Measurements from ENCODE around the gene KRT10.

Gene KRT10

DNA sequence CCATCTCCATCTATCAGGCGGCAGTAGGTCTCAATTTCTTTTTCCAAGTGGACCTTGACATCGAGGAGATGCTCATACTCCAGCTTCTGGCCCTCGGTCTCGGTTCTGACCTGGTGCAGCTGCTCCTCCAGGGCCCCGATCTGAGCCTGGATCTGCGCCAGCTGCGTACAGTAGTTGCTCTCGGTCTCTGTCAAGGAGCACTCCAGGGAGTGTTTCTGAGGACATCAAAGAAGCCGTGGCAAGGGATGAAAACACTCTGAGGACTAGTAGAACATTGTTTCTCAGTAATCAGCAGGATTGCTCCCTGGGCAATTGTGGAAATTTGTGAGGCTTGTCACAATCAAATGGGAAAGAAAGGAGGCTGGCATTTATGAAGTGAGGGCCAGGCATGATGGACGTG is 28.6 kb downstream of the KRT10 start:
- peaks cover 0 to 51% (median 0%) of the 10 kb centered on the region in 3 experiments for H3K27me3 ChIP-seq (ENCODE audit: control insufficient read depth in 3 of 3, insufficient read depth in 3 of 3, low read depth in 1 of 3, low read length in 3 of 3)
- H3K9ac ChIP-seq (ENCODE audit: low read depth, low read length, poor library complexity): no peak overlapping the region
- no peaks in the 10 kb centered on the region for H3K36me3 ChIP-seq (replicated peaks in 1 of 2; ENCODE audit: control insufficient read depth in 2 of 2, insufficient read depth in 2 of 2, low read length in 2 of 2)
- H2BK5ac ChIP-seq (ENCODE audit: low read length): no peak overlapping the region
- H2BK12ac ChIP-seq (ENCODE audit: low read length): no peak overlapping the region
- H3K79me1 ChIP-seq (ENCODE audit: low read depth, low read length): no peaks in the 10 kb centered on the region
- H2BK120ac ChIP-seq (ENCODE audit: low read depth, low read length): no peak overlapping the region
- WGBS, 2 donors (ENCODE audit: extremely low coverage in 2 of 2, insufficient read length in 2 of 2, insufficient replicate concordance in 1 of 2): no CpG with 5 or more reads among the region's 10 CpGs
- H3K23ac ChIP-seq (ENCODE audit: low read depth, low read length, poor library complexity): no peak overlapping the region
- no peak overlapping the region for H2AK5ac ChIP-seq (ENCODE audit: low read depth, low read length)
- no peak overlapping the region for H3K27ac ChIP-seq (replicated peaks; ENCODE audit: low read length)
- H3K4me3 ChIP-seq (ENCODE audit: low read length in 2 of 2): no peak overlapping the region
- no peak overlapping the region for H4K8ac ChIP-seq (ENCODE audit: low read depth, low read length)
- no peaks in the 10 kb centered on the region for H3K9me3 ChIP-seq (replicated peaks in 1 of 2; ENCODE audit: control insufficient read depth in 2 of 2, insufficient read depth in 1 of 2, low read depth in 1 of 2, low read length in 2 of 2)
- H3K4me2 ChIP-seq (ENCODE audit: insufficient read depth, low read length, poor library complexity, severe bottlenecking): no peak overlapping the region
- no peak overlapping the region for H3K14ac ChIP-seq (ENCODE audit: low read length)
- H3K4ac ChIP-seq (ENCODE audit: low read length): no peak overlapping the region
- no peak overlapping the region for H4K91ac ChIP-seq (ENCODE audit: low read depth, low read length, poor library complexity)
- H2AFZ ChIP-seq (ENCODE audit: low read length): no peak overlapping the region
- no peak for DNase-seq (ENCODE audit: low spot score)
- no peaks in the 10 kb centered on the region for H3K4me1 ChIP-seq (ENCODE audit: control insufficient read depth in 2 of 2, insufficient read depth in 1 of 2, low read depth in 1 of 2, low read length in 2 of 2)
- no peak overlapping the region for H2BK15ac ChIP-seq (ENCODE audit: low read length)
- no peak overlapping the region for H3K18ac ChIP-seq (ENCODE audit: low read length)

DNA sequence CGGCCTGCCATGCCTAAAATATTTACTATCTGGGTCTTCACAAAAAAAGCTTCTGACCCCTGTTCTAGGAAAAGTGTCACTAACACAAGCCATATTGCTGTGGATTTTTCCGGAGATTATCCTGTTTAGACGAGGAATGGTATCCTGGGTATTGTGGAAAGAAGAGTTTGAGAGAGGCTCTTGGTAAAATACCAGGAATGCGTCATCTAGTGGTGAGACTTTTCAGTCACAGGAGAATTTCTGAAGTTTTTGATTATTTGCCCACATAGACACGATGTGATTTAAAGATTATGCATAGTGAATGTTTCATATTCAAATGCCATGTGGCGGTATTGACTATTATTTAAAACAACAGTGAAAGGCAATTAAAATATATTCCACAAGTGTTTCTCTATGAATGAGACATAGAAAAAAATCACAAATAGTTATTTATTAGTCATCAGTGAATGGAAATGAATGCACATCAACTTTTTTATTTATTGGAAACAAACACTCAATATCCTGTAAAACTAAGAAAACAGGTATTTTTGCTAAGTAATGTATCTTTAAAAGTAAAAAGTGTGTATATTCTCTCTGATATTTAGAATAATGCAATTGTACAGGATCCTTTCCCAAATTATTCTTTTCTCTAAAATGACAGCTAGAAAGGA is 30.5 kb downstream of the KRT10 start:
- H3K79me1 ChIP-seq (ENCODE audit: low read depth, low read length): no peaks in the 10 kb centered on the region
- H3K27ac ChIP-seq (replicated peaks; ENCODE audit: low read length): no peak overlapping the region
- H3K23ac ChIP-seq (ENCODE audit: low read depth, low read length, poor library complexity): no peak overlapping the region
- no peak overlapping the region for H3K18ac ChIP-seq (ENCODE audit: low read length)
- no peak overlapping the region for H3K4me3 ChIP-seq (ENCODE audit: low read length in 2 of 2)
- peaks cover 0 to 38% (median 0%) of the 10 kb centered on the region in 3 experiments for H3K27me3 ChIP-seq (ENCODE audit: control insufficient read depth in 3 of 3, insufficient read depth in 3 of 3, low read depth in 1 of 3, low read length in 3 of 3)
- H3K9me3 ChIP-seq (replicated peaks in 1 of 2; ENCODE audit: control insufficient read depth in 2 of 2, insufficient read depth in 1 of 2, low read depth in 1 of 2, low read length in 2 of 2): no peaks in the 10 kb centered on the region
- H2BK120ac ChIP-seq (ENCODE audit: low read depth, low read length): no peak overlapping the region
- H3K9ac ChIP-seq (ENCODE audit: low read depth, low read length, poor library complexity): no peak overlapping the region
- H2BK15ac ChIP-seq (ENCODE audit: low read length): no peak overlapping the region
- no peak overlapping the region for H3K14ac ChIP-seq (ENCODE audit: low read length)
- DNase-seq (ENCODE audit: low spot score): peak; percentile 29
- no peak overlapping the region for H4K91ac ChIP-seq (ENCODE audit: low read depth, low read length, poor library complexity)
- H3K4ac ChIP-seq (ENCODE audit: low read length): no peak overlapping the region
- no CpG with 5 or more reads among the region's 6 CpGs for WGBS, 2 donors (ENCODE audit: extremely low coverage in 2 of 2, insufficient read length in 2 of 2, insufficient replicate concordance in 1 of 2)
- H2BK12ac ChIP-seq (ENCODE audit: low read length): no peak overlapping the region
- H2BK5ac ChIP-seq (ENCODE audit: low read length): no peak overlapping the region
- H4K8ac ChIP-seq (ENCODE audit: low read depth, low read length): no peak overlapping the region
- H3K4me2 ChIP-seq (ENCODE audit: insufficient read depth, low read length, poor library complexity, severe bottlenecking): no peak overlapping the region
- no peaks in the 10 kb centered on the region for H3K36me3 ChIP-seq (replicated peaks in 1 of 2; ENCODE audit: control insufficient read depth in 2 of 2, insufficient read depth in 2 of 2, low read length in 2 of 2)
- no peak overlapping the region for H2AK5ac ChIP-seq (ENCODE audit: low read depth, low read length)
- no peaks in the 10 kb centered on the region for H3K4me1 ChIP-seq (ENCODE audit: control insufficient read depth in 2 of 2, insufficient read depth in 1 of 2, low read depth in 1 of 2, low read length in 2 of 2)
- H2AFZ ChIP-seq (ENCODE audit: low read length): no peak overlapping the region

GRCh38 chr17:40791111-40791510 is 31.3 kb downstream of the KRT10 start:
- no peaks in the 10 kb centered on the region for H3K4me1 ChIP-seq (ENCODE audit: control insufficient read depth in 2 of 2, insufficient read depth in 1 of 2, low read depth in 1 of 2, low read length in 2 of 2)
- no peak for DNase-seq (ENCODE audit: low spot score)
- no peak overlapping the region for H2AK5ac ChIP-seq (ENCODE audit: low read depth, low read length)
- H2BK5ac ChIP-seq (ENCODE audit: low read length): no peak overlapping the region
- H2AFZ ChIP-seq (ENCODE audit: low read length): no peak overlapping the region
- no peak overlapping the region for H2BK12ac ChIP-seq (ENCODE audit: low read length)
- no peak overlapping the region for H3K27ac ChIP-seq (replicated peaks; ENCODE audit: low read length)
- H3K27me3 ChIP-seq (ENCODE audit: control insufficient read depth in 3 of 3, insufficient read depth in 3 of 3, low read depth in 1 of 3, low read length in 3 of 3): peaks cover 0 to 30% (median 0%) of the 10 kb centered on the region in 3 experiments
- H3K4ac ChIP-seq (ENCODE audit: low read length): no peak overlapping the region
- H2BK120ac ChIP-seq (ENCODE audit: low read depth, low read length): no peak overlapping the region
- no peak overlapping the region for H3K23ac ChIP-seq (ENCODE audit: low read depth, low read length, poor library complexity)
- H3K36me3 ChIP-seq (replicated peaks in 1 of 2; ENCODE audit: control insufficient read depth in 2 of 2, insufficient read depth in 2 of 2, low read length in 2 of 2): no peaks in the 10 kb centered on the region
- no peak overlapping the region for H2BK15ac ChIP-seq (ENCODE audit: low read length)
- no peak overlapping the region for H3K4me2 ChIP-seq (ENCODE audit: insufficient read depth, low read length, poor library complexity, severe bottlenecking)
- no peak overlapping the region for H3K18ac ChIP-seq (ENCODE audit: low read length)
- no CpG with 5 or more reads among the region's 1 CpG for WGBS, 2 donors (ENCODE audit: extremely low coverage in 2 of 2, insufficient read length in 2 of 2, insufficient replicate concordance in 1 of 2)
- H4K8ac ChIP-seq (ENCODE audit: low read depth, low read length): no peak overlapping the region
- no peak overlapping the region for H3K4me3 ChIP-seq (ENCODE audit: low read length in 2 of 2)
- no peak overlapping the region for H4K91ac ChIP-seq (ENCODE audit: low read depth, low read length, poor library complexity)
- H3K9me3 ChIP-seq (replicated peaks in 1 of 2; ENCODE audit: control insufficient read depth in 2 of 2, insufficient read depth in 1 of 2, low read depth in 1 of 2, low read length in 2 of 2): no peaks in the 10 kb centered on the region
- H3K79me1 ChIP-seq (ENCODE audit: low read depth, low read length): no peaks in the 10 kb centered on the region
- H3K9ac ChIP-seq (ENCODE audit: low read depth, low read length, poor library complexity): no peak overlapping the region
- no peak overlapping the region for H3K14ac ChIP-seq (ENCODE audit: low read length)

DNA sequence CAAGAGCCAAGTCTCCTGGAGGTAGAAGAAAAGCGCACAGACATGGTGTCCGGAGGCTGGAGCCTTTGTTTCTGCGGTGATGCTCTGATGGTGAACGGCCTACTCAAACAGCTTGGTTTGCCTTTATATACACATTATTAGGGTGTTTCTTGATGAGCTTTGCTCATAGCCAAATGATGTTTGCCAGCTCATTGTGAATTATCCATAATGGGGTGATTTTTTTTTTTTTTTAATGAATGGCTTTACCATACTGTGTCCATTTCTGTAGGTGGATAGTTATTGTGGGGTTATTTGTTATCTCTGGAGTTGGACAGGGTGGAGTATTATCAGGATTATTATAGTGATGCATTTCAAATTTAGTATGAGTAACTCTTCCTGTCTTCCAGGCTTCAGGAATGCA is 40.0 kb downstream of the KRT10 start, which contains the start of gene KRT27:
TSS of gene KRT27 (minus strand) at position 101 of the 400 bp plus-strand sequence. CDS start at position 44, 57 bp downstream.
- no peaks in the 10 kb centered on the region for H3K79me1 ChIP-seq (ENCODE audit: low read depth, low read length)
- H2AK5ac ChIP-seq (ENCODE audit: low read depth, low read length): no peak within 1 kb of the TSS
- no CpG with 5 or more reads among the region's 4 CpGs for WGBS, 2 donors (ENCODE audit: extremely low coverage in 2 of 2, insufficient read length in 2 of 2, insufficient replicate concordance in 1 of 2)
- no peaks in the 10 kb centered on the region for H3K4me1 ChIP-seq (ENCODE audit: control insufficient read depth in 2 of 2, insufficient read depth in 1 of 2, low read depth in 1 of 2, low read length in 2 of 2)
- no peak within 1 kb of the TSS for H2AFZ ChIP-seq (ENCODE audit: low read length)
- DNase-seq (ENCODE audit: low spot score): no peak
- no peak within 1 kb of the TSS for H4K91ac ChIP-seq (ENCODE audit: low read depth, low read length, poor library complexity)
- H4K8ac ChIP-seq (ENCODE audit: low read depth, low read length): no peak within 1 kb of the TSS
- no peak within 1 kb of the TSS for H2BK5ac ChIP-seq (ENCODE audit: low read length)
- H3K36me3 ChIP-seq (replicated peaks in 1 of 2; ENCODE audit: control insufficient read depth in 2 of 2, insufficient read depth in 2 of 2, low read length in 2 of 2): no peaks in the 10 kb centered on the region
- H2BK12ac ChIP-seq (ENCODE audit: low read length): no peak within 1 kb of the TSS
- H3K18ac ChIP-seq (ENCODE audit: low read length): peak within 1 kb of the TSS; percentile 52
- H3K9ac ChIP-seq (ENCODE audit: low read depth, low read length, poor library complexity): no peak within 1 kb of the TSS
- H3K9me3 ChIP-seq (replicated peaks in 1 of 2; ENCODE audit: control insufficient read depth in 2 of 2, insufficient read depth in 1 of 2, low read depth in 1 of 2, low read length in 2 of 2): no peaks in the 10 kb centered on the region
- H3K4me3 ChIP-seq (ENCODE audit: low read length in 2 of 2): no peak within 1 kb of the TSS
- H3K4me2 ChIP-seq (ENCODE audit: insufficient read depth, low read length, poor library complexity, severe bottlenecking): no peak within 1 kb of the TSS
- no peak within 1 kb of the TSS for H3K4ac ChIP-seq (ENCODE audit: low read length)
- H3K14ac ChIP-seq (ENCODE audit: low read length): no peak within 1 kb of the TSS
- no peak within 1 kb of the TSS for H3K23ac ChIP-seq (ENCODE audit: low read depth, low read length, poor library complexity)
- H2BK120ac ChIP-seq (ENCODE audit: low read depth, low read length): no peak within 1 kb of the TSS
- H3K27ac ChIP-seq (replicated peaks; ENCODE audit: low read length): no peak within 1 kb of the TSS
- H2BK15ac ChIP-seq (ENCODE audit: low read length): no peak within 1 kb of the TSS
- H3K27me3 ChIP-seq (ENCODE audit: control insufficient read depth in 3 of 3, insufficient read depth in 3 of 3, low read depth in 1 of 3, low read length in 3 of 3): peaks cover 0 to 10% (median 2%) of the 10 kb centered on the region in 3 experiments

Data from neuronal stem cell (in vitro differentiated cells).